ENCODE data around the gene IMPG2.

The IMPG2 gene

DNA sequence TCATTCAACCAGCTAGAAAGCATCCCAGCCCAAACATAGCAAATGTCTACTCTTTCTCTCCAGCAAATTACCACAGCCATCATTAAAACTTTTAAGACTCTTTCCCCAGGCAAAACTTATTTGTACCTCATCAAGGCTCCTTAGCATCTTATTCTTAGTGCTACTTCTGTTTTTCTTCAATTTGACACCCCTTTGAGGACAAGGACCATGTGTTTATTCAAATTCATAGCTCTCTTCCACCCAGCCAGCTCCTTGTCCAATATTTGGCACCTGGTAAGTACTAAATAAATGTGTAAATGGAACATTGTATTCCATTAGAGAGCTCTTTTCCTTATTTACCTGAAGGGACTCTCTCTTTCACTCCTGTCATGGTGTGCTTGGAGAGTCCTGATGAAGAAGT, 89.8 kb downstream of the IMPG2 start:
- no peak for DNase-seq

DNA sequence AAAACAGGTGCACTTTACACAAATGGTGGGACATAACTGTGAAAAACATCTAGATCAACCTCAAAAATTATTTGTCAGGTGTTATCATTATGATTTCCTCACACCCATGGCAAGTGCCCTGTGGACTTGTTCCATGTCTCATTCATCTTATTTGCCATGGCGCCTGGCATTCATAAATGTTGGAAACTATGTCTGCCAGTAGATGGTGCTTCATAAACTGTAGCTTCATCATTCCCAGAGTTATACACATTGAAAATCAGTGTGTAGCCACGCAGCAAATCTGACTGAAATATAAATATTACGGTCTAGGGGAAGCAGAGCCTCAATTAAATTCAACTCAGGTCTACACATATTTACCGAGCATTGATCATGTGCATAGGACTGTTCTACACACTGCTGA, 90.7 kb downstream of the IMPG2 start:
- DNase-seq = no peak

DNA sequence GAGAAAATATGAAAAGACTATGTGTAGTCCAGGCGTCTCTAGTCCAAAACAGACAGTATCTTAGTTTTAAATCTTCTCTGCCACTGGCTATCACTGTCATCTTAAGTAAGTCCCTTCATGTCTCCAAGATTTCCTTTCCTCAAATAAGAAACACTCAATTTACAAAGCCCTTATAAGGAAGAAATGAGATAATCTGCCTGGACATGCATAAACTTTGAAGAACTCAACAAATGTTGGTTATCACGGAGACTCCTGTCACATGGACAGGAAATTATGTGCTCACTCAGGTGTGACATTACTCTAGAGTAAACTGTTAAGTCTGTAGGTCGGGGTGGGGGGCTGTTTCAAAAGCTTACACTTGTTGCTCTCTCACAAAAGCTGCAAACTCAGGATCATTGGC, 91.9 kb downstream of the IMPG2 start:
- no peak for DNase-seq

DNA sequence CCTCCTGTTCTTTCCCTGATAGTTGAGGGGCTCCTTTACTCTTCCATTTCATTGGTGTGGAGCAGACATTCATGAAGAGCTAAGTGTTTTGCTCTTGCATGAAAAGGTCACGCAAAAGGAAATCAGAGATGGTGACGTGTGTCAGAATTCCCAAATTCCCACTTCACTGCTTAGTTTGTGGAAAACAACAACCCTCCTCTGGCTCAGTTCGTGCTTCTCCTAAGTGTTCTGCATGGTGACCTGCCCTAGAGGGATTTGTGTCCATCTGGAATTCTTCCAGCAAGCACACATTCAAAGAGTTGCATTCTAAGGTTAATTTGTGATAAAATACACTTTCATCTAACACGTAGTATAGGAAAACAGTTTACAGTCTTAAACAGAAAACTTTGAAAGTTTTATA, 95.6 kb downstream of the IMPG2 start:
- no peak for DNase-seq

DNA sequence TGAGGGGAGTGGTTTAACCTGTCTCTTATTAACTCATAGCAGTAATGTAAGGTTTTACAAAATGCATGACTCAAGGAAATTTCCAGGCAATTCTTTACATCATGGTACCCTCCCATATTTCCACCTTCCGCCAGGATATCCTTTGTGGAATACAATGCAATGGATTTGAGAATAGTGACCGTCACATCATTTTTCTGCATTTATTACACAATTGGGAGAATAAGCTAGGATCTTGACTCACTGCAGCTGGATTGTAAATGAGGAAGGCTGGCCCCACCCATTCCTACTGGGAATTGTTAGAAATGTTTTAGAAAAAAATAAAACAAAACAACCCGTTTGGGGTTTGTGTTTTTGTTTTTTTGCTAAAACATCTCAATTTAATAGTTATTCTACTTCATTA, 97.4 kb downstream of the IMPG2 start:
- DNase-seq = no peak

DNA sequence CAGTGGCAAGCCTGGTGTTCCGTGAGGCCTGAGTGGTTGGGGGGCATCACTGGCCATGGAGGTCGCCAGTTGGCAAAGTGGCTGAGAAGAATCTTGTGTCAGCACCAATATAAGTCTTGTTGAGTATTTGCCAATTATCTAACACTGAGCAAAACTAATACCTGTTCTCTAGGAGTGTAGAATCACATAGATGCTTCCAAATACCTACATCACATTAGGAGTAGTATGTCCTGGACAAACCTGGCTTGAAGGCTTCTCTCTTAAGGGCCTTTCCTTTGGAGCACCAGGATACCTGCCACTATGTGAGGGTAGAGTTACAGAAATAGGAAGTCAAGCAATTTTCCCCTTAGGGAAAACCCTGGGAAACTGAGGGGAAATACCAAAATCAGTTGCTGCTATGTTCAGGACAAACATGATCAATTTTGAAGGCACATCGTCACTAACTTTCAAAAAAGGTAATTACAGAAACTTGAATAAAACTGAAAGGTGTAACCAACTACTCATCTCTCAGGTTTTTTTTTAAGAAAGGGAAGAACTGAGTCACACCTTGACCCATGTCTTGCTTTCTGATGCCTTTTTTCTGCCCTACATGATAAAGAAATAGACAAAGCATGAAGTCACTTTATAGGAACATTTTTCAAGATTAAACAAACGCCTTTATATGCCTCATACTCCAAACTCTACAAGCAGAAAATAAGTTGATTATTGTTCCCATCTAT, 100.4 kb downstream of the IMPG2 start:
- DNase-seq = no peak

DNA sequence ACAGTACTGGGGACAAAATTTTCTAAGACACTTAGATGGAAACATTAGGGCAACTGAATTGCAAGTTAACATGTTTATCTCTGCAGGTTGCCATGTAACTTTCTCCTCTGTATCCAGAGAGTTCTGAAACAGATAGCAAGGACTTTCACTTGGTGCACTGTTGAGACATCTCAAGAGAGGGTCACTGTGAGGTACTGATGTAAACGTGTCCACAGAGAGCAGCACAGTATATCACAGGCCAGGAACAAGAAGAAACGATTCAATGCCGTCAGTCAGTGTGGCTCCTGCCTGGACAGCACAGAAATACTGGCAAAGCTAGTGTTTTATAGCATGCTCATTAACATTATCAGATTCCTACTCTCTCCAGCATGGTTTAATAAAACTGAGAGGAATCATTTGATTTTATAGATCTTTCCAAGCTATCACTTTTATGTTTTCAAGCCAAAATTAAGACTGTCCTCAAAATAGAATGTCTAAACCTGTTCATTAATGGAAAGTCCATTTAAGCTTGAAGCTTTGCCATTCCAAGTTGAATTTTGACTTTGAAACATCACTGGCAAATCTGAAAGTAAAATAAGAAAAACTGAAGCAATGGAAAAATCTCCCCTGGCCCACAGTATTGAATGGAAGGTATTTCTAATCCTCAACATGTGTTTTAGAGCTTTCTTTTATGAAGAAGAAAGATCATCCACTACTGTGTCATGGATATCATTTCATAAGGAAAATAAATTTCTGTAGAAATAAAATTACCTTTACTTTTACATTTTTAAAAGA, 102.7 kb downstream of the IMPG2 start:
- no peak for DNase-seq

DNA sequence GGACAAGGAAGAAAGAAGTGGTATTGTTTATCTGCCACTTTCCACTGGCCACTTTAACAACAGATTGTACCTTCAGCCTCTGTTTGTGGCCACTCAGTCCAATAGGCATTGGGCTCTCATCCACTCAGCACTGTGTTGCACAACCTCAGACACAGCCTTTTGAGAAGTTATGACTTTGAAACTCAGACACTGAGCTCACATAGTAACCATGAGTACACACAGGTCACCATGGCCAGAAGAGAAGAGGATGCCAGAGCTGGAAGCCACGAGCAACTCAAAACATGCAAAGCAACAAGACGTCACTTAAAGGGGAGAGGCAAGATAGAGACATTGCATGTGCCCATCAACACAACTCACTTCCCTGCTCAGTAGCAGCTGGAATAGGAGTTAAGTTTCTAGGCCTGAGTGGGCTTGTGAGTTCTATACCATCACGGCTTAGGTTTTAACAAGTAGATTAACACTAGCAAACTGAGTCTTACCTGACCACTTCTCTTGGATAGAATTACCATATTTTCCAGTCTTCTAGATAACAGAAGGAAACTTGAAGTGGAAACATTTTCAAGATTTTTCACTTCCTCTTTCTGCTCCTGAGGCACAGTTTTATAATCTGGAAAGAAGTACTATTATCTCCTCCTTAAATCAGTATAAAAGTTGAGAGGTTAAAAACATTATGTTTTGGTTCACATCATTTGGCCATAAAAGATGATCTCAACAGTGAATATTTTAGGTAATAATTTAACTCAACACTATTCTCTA, 103.5 kb downstream of the IMPG2 start:
- no peak for DNase-seq

DNA sequence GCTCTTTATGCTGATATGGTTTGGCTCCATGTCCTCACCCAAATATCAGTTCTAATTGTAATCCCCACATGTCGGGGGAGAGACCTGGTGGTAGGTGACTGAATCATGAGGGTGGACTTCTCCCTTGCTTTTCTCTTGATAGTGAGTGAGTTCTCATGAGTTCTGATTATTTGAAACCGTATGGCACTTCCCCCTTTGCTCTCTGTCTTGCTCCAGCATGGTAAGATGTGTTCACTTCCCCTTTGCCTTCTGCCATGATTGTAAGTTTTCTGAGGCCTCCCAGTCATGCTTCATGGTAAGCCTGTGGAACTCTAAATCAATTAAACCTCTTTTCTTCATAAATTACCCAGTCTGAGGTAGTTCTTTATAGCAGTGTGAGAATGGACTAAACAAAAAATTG, 107.6 kb downstream of the IMPG2 start:
- DNase-seq = no peak

DNA sequence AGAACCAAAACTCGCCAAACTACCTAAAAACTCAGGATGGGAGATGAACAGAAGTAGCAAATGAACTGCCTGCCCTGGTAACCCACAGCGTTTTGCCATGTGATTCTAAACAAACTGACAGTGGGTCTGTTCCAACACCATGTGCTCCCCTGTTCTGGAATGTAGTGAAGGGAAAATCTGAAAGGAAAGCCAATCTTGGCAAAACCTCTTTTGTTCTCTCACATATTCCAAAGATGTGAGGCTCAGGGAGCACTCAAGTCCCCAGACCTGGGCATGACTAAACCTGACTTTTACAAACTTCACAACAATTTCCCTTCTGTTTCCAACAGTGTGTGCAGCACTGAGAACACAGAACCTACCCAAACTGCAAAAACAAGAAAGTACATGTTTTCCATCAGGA, 116.1 kb downstream of the IMPG2 start:
- DNase-seq = no peak

DNA sequence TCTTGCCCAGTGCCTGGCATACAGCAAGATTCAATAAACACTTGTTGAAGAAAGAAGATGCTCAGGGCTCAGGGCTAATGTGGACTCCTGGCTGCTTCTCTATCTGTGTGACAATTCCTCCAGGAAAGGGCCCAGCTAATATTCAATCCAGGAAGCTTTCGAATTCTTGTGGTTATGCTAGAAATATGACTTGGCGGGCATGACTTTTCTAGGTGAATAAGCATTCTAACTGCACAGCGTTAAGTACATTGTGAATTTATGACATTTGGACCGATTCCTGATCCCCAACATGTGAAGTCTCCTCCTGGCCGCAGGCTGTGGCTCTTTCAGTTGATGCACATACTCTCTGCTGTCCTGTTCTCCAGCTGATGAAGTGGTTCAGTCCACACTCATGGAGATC, 117.0 kb downstream of the IMPG2 start:
- no peak for DNase-seq

DNA sequence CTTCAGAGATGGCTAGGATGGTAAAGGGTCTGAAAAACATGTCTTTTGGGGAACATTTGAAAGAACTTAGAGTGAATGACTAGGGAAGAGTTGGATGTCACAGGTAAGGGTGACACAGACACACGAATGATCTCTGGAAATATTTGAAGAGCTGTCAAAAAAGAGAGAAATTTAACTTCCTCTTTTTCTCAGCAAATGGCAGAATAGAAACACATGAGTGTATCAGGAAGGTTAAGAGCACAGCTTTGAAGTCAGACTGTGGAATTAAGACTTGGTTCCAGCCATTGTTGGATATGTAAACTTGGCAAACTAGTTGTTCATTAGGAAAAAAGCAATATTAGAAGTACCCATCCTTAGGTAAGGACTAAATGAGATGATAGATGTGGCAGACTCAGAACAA, 117.7 kb downstream of the IMPG2 start:
- no peak for DNase-seq

DNA sequence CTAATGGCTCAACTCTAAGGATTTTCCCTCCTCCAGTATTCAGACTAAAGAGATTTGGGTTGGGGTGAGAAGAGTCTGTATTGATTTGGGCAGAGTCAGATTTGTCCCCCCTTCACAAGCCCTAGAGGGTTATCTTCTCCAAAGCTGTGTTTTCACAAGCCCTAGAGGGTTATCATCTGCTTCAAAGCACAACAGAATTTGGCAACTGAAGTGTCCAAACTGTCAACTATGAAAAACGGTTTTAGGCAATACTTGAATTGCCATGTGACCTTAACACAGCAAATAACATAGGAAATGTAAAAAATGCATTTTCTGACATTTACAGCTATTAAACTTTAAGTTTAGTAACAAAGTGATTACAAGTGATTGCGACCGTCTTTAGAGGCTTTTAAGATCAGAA, 119.9 kb downstream of the IMPG2 start:
- no peak for DNase-seq

DNA sequence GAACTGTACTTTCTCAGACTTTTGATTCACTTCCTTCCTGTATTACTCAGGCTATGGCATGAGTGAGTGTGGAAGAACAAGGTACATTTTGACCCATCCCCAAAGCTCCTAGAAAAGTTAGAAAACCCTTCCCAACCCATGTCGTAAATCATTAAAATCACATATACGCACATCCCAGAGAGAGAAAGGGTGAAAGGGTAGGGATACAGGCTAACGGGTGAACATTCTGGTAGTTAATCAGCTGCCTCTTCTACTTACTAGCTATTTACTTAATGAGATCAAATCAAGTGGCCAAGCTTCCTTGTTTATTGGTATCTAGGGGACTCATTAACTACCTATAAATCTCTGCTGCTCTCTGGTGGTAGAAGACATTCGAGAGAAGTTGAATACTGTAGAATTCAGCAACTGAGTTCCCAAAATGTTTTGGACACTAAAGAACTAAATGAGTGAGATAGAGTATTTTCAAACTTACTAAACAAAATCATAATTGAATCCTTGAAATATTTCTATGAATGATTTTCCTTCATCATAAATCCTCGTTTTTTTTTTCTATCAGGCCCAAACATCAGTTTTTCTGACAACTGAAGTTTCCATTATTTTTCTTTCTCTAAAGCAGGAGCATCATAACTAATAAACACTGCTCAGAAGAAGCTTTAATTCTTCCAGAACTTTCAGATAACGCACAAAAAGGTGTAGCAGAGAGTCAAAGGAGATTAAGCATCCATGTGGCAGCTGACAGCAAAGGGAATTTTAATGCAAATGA, 124.2 kb downstream of the IMPG2 start:
- DNase-seq = no peak

DNA sequence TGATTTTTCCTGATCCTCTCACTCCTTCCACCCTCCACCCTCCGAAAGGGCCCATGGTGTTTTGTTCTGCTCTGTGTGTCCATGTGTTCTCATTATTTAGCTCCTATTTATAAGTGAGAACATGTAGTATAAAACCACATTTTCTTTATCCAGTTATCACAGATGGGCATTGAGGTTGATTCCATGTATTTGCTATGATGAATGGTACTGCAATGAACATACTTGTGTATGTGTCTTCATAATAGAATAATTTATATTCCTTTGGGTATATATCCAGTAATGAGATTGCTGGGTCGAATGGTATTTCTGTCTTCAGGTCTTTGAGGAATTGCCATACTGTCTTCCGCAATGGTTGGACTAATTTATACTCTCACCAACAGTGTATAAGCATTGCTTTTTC, 126.0 kb downstream of the IMPG2 start:
- no peak for DNase-seq

DNA sequence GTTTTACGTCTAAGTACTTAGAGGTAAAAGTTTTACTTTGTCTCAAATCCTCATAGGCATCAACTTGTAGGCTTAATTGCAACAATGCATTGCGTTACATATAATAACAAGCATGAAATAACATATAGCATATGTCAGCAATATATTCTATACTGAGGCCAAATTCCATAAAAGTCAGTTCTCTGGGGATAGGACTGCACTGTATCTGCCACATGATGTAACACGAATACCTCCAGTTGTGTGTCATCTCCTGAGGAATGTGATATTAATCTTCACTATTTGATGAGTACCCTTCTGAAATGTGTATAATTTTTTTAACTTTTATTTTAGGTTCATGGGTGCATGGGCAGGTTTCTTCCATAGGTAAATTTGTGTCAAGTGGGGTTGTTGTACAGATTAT, 126.4 kb downstream of the IMPG2 start:
- no peak for DNase-seq

DNA sequence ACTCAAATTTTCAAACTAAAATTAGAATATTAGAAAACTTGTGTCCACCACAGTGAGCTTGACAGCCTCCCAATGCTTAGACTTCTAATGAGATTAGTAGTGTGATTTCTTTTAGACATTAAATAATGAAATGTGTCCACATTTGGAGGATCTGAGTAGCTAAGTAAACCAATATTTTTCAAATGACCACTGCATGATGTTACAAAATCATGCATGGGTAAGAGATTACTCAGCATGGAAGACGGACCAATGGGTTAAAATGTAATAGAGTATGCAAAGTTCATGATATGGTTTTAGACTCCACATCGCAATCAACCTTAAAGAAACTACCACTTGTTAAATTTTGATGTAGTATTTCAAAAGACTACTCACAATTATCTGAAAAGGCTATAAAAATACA, 130.6 kb downstream of the IMPG2 start:
- DNase-seq = no peak

DNA sequence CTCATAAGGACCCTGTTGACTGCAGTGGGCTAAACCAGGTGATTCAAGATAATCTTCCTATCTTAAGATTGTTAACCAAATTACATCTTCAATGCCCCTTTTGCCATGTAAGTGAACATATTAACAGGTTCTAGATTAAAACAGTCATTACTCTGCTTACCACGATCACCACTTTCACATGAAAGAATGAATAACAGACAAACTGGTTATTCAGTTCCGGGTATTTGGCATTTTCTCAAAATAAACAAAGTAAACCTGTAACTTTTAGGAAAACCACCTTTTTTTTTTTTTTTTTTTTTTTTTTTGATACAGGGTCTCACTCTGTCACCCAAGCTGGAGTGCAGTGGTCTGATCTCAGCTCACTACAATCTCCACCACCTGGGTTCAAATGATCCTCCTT, 131.2 kb downstream of the IMPG2 start:
- no peak for DNase-seq

DNA sequence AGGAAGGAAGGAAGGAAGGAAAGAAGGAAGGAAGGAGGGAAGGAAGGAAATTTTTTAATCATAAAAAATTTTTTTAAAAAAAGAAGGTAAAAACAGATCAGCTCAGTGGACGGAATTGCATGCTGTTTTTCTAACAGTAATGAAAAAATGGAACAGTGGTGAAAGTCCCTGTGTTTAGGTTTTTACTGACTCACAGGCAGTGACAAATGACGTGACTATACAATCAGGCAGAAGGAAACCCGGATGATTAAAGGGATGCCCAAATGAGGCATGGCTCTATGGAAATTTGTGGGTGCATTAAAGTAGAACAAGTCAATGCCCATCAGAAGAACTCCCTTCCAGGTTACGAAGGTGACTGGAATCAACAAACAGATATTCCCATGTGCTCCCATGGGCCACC, 135.0 kb downstream of the IMPG2 start:
- DNase-seq = no peak

DNA sequence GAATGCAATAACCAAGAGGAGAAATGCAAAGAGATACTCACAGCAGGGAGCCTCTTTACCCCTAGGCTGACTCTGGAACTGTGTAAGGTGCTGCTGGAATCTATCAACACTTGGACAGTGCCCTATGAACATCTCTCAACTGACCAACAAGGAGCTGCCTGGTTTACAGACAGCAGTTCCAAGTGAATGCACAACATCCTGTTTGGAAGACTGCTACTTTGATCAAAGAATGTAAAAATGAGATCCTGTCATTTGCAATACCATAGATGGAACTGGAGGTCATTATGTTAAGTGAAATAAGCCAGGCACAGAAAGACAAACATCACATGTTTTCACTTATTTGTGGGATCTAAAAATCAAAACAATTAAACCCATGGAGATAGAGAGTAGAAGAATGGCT, 136.3 kb downstream of the IMPG2 start:
- DNase-seq = no peak

DNA sequence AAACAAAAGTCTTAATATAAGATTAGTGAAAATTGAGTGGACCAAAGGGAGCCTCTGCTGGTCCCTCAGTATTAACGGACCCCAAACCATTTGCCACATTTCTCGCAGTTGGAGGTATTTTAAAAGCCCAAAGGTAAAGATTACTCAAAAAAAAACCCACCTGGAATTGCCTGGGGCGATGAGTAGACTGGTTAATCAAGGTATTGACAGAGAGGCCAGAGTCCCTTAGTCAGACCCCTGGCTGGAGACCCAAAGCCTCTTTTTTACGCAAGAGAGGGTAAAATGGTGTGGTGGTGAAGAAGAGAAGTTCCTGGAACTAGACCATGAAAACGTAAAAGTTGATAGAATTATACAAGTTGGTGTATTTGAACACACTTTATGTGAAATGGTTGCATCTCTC, 137.2 kb downstream of the IMPG2 start:
- no peak for DNase-seq

DNA sequence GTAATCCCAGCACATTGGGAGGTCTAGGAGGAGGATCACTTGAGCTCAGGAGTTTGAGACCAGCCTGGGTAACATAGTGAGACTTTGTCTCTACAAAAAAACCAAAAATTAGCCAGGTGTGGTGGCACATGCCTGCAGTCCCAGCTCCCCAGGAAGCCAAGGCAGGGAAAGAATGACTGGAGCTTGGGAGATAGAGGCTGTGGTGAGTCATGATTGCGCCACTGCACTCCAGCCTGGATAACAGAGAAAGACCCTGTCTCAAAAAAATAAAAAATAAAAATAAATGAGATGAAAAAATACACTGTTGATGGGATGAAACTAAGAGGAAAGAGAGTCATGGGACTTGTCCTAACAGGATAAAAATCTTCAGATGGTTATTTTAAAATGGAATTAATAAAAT, 137.6 kb downstream of the IMPG2 start:
- DNase-seq = no peak

DNA sequence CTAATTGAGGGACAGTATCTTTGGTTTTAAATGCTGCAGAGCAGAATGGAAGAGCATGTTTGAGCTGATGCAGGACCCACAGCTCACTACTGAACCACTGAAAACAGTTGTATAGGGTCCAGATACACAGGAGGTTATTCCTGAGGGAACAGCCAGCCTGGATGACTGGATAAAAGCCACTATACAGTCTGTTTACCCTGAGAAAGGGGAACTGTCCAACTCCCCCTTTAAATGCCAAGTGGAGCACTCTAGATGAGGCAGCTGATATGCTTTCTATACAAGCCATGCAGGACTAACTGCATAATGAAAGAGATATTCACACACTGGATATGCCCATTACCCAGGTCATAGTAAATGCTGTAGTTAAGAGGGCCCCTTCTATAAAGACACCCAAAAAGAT, 138.6 kb downstream of the IMPG2 start:
- no peak for DNase-seq
